GM23338 (cell line): ENCODE measurements around the gene PKNOX2. TPM values are rescaled to one million over a fixed set of nuclear protein-coding genes. Genes with fewer than 3 reads are reported as not detected.

ENCODE experiments used
- ATAC-seq: fragments of 200-7000 bp; cut with Tn5 transposase; 3 replicates; pipeline ENCODE4 v1.9.1; 2020
- DNase-seq: peaks from one replicate; pipeline ENCODE4 v3.0.0-alpha.2; 2015; ENCODE audit warnings: low spot score
- H2AFZ ChIP-seq: fragments of 200-600 bp; sonication (generic); 2 replicates; pipeline ENCODE4 v1.8.0; 2016; ENCODE audit warnings: antibody characterized with exemption, mild to moderate bottlenecking, moderate library complexity
- H3F3A ChIP-seq: fragments of 200-600 bp; sonication (generic); replicated peaks from 2 replicates; pipeline ENCODE4 v1.8.0; 2017; ENCODE audit warnings: antibody characterized with exemption, mixed run types, low read depth
- H3K27ac ChIP-seq: fragments of 200-600 bp; sonication (generic); 2 replicates; pipeline ENCODE4 v1.6.1; 2016; ENCODE audit warnings: low read depth
- H3K27me3 ChIP-seq: fragments of 200-600 bp; sonication (generic); 2 replicates; pipeline ENCODE4 v1.8.0; 2016; ENCODE audit warnings: mild to moderate bottlenecking, mixed run types, moderate library complexity; ENCODE audit not compliant: insufficient read depth
- H3K36me3 ChIP-seq: fragments of 200-600 bp; sonication (generic); 2 replicates; pipeline ENCODE4 v1.8.0; 2016; ENCODE audit warnings: mild to moderate bottlenecking; ENCODE audit not compliant: insufficient read depth
- H3K4me1 ChIP-seq: fragments of 200-600 bp; sonication (generic); 2 replicates; pipeline ENCODE4 v1.8.0; 2016; ENCODE audit warnings: mild to moderate bottlenecking, moderate library complexity; ENCODE audit not compliant: insufficient read depth
- H3K4me2 ChIP-seq: fragments of 200-600 bp; sonication (generic); 2 replicates; pipeline ENCODE4 v1.7.1; 2017; ENCODE audit warnings: mixed run types
- H3K4me3 ChIP-seq: fragments of 200-600 bp; sonication (generic); 2 replicates; pipeline ENCODE4 v1.6.1; 2016; ENCODE audit warnings: mixed run types
- H3K79me2 ChIP-seq: fragments of 200-600 bp; sonication (generic); replicated peaks from 2 replicates; pipeline ENCODE4 v1.8.0; 2017; ENCODE audit warnings: mild to moderate bottlenecking; ENCODE audit not compliant: insufficient read depth
- H3K9me2 ChIP-seq: fragments of 200-600 bp; sonication (generic); 2 replicates; pipeline ENCODE4 v1.8.0; 2017; ENCODE audit not compliant: insufficient read depth
- H4K20me1 ChIP-seq: fragments of 200-600 bp; sonication (generic); replicated peaks from 2 replicates; pipeline ENCODE4 v1.8.0; 2017; ENCODE audit warnings: mild to moderate bottlenecking; ENCODE audit not compliant: insufficient read depth
- H3K27ac Mint-ChIP-seq: 2 replicates; pipeline ENCODE4 v1.8.0; 2020; ENCODE audit warnings: inconsistent platforms, mild to moderate bottlenecking, moderate library complexity, mixed read lengths
- H3K27me3 Mint-ChIP-seq: 3 replicates; pipeline ENCODE4 v1.8.0; 2022; ENCODE audit warnings: low read depth, mild to moderate bottlenecking, moderate library complexity, mixed read lengths, inconsistent platforms; ENCODE audit not compliant: insufficient read depth, poor library complexity
- H3K36me3 Mint-ChIP-seq: 3 replicates; pipeline ENCODE4 v1.8.0; 2021; ENCODE audit warnings: low read depth, mild to moderate bottlenecking, inconsistent platforms, moderate library complexity, mixed read lengths
- H3K4me1 Mint-ChIP-seq: 3 replicates; pipeline ENCODE4 v1.8.0; 2020; ENCODE audit warnings: mild to moderate bottlenecking, inconsistent platforms, mixed read lengths
- H3K4me3 Mint-ChIP-seq: 3 replicates; pipeline ENCODE4 v1.8.0; 2021; ENCODE audit warnings: moderate library complexity, mild to moderate bottlenecking, inconsistent platforms, mixed read lengths
- H3K9me3 Mint-ChIP-seq: 3 replicates; pipeline ENCODE4 v1.8.0; 2020; ENCODE audit warnings: moderate library complexity, mild to moderate bottlenecking, inconsistent platforms, mixed read lengths
- CREB1 ChIP-seq: fragments of 250-450 bp; sonication (Bioruptor Pico); IDR thresholded peaks from 2 replicates; pipeline ENCODE4 v1.5.0; 2020; ENCODE audit warnings: low read depth, mild to moderate bottlenecking, moderate library complexity
- CTCF ChIP-seq, 2 experiments: fragments of 200-600 bp in 1 of 2; sonication (generic) in 1 of 2; conservative IDR thresholded peaks; 2 replicates each; pipeline versions ENCODE4 v1.5.1 to v1.6.1; 2016 to 2017; ENCODE audit warnings: antibody characterized with exemption in 2 of 2, low read depth in 2 of 2, mild to moderate bottlenecking in 2 of 2, moderate library complexity in 1 of 2
- ETS1 ChIP-seq: IDR thresholded peaks from 2 replicates; pipeline ENCODE4 v1.6.1; 2016; ENCODE audit warnings: antibody characterized with exemption
- EZH2 ChIP-seq: fragments of 200-600 bp; sonication (generic); IDR thresholded peaks from one replicate; pipeline ENCODE4 v1.8.0; 2017; ENCODE audit warnings: antibody characterized with exemption, mild to moderate bottlenecking, low read depth; ENCODE audit not compliant: unreplicated experiment
- EZH2phosphoT487 ChIP-seq: fragments of 200-600 bp; sonication (generic); IDR thresholded peaks from one replicate; pipeline ENCODE4 v1.8.1; 2018; ENCODE audit warnings: antibody characterized with exemption; ENCODE audit not compliant: unreplicated experiment
- NANOG ChIP-seq: IDR thresholded peaks from 2 replicates; pipeline ENCODE4 v1.6.1; 2016; ENCODE audit warnings: antibody characterized with exemption, borderline replicate concordance
- POLR2AphosphoS5 ChIP-seq: IDR thresholded peaks from 2 replicates; pipeline ENCODE4 v1.6.1; 2016; ENCODE audit warnings: antibody characterized with exemption, low read depth
- STAT1 ChIP-seq: IDR thresholded peaks from one replicate; pipeline ENCODE4 v1.6.1; 2016; ENCODE audit warnings: antibody characterized with exemption; ENCODE audit not compliant: unreplicated experiment
- ZNF114 ChIP-seq: fragments of 250-450 bp; sonication (Bioruptor Pico); IDR thresholded peaks from 2 replicates; pipeline ENCODE4 v1.5.0; 2020; ENCODE audit warnings: mild to moderate bottlenecking, moderate library complexity
- ZNF331 ChIP-seq: fragments of 250-450 bp; sonication (Bioruptor Pico); IDR thresholded peaks from 2 replicates; pipeline ENCODE4 v1.5.0; 2020; ENCODE audit warnings: low read depth, mild to moderate bottlenecking, moderate library complexity
- polyA plus RNA-seq: library from polyadenylated mRNA; unstranded; fragments of >200 nt; fragmentation: Nextera tagmentation; extraction: Ambion mirVana; gene quantifications from 2 replicates; pipeline ENCODE4 v1.2.1, GENCODE V29; 2016
- total RNA-seq: library from RNA; depleted of rRNA; stranded (reverse); fragments of >200 nt; shearing (Covaris generic); gene quantifications from 2 replicates; pipeline ENCODE4 v1.2.3, GENCODE V29; 2014
- TF ChIP-seq, protein P1 (sequence below): fragments of 250-450 bp; sonication (Bioruptor Pico); IDR thresholded peaks from 2 replicates; pipeline ENCODE4 v1.5.0; 2020; ENCODE audit warnings: mild to moderate bottlenecking, moderate library complexity

PKNOX2 gene
- total and polyA plus RNA-seq, 2 experiments from 2014 or later: 0.42 to 0.83 TPM

- peaks cover 44% of the 10 kb centered on the region for H3K4me1 Mint-ChIP-seq
- Histone ChIP-seq H3K9me2 (no peaks in the 10 kb centered on the region), H3K4me3 (no peak overlapping the region), H2AFZ (no peak overlapping the region), H4K20me1 (no peaks in the 10 kb centered on the region), H3F3A (no peaks in the 10 kb centered on the region), H3K27me3 (no peaks in the 10 kb centered on the region), H3K27ac (no peak overlapping the region), H3K79me2 (no peaks in the 10 kb centered on the region), H3K36me3 (no peaks in the 10 kb centered on the region), H3K4me2 (no peak overlapping the region), H3K4me1 (peaks cover 4% of the 10 kb centered on the region; the same call in 1 of the 2 replicates)
- no peaks in the 10 kb centered on the region for H3K36me3 Mint-ChIP-seq
- H3K27ac Mint-ChIP-seq: no peak overlapping the region
- ATAC-seq (no peak), DNase-seq (no peak)
- TF ChIP-seq NANOG: no peak
- no peak for TF ChIP-seq POLR2AphosphoS5
- TF ChIP-seq EZH2: no peak
- H3K9me3 Mint-ChIP-seq: no peaks in the 10 kb centered on the region
- peaks cover 5% of the 10 kb centered on the region for H3K27me3 Mint-ChIP-seq
- H3K4me3 Mint-ChIP-seq: no peak overlapping the region
Measured at GRCh38 chr11:125378571-125378970, 214.0 kb downstream of the PKNOX2 start.

- H3K27ac Mint-ChIP-seq: no peak overlapping the region
- no peak overlapping the region for H3K27ac ChIP-seq
- no peak for TF ChIP-seq STAT1
- no peak for TF ChIP-seq EZH2phosphoT487
- no peak for TF ChIP-seq ETS1
- TF ChIP-seq CREB1 (CRISPR knock-in tag): no peak
- no peak for TF ChIP-seq CTCF (conservative IDR thresholded peaks at IDR 0.05; ENCODE audit: low read depth in 2 of 2)
- TF ChIP-seq ZNF114 (CRISPR knock-in tag): no peak
- TF ChIP-seq, protein P1, sequence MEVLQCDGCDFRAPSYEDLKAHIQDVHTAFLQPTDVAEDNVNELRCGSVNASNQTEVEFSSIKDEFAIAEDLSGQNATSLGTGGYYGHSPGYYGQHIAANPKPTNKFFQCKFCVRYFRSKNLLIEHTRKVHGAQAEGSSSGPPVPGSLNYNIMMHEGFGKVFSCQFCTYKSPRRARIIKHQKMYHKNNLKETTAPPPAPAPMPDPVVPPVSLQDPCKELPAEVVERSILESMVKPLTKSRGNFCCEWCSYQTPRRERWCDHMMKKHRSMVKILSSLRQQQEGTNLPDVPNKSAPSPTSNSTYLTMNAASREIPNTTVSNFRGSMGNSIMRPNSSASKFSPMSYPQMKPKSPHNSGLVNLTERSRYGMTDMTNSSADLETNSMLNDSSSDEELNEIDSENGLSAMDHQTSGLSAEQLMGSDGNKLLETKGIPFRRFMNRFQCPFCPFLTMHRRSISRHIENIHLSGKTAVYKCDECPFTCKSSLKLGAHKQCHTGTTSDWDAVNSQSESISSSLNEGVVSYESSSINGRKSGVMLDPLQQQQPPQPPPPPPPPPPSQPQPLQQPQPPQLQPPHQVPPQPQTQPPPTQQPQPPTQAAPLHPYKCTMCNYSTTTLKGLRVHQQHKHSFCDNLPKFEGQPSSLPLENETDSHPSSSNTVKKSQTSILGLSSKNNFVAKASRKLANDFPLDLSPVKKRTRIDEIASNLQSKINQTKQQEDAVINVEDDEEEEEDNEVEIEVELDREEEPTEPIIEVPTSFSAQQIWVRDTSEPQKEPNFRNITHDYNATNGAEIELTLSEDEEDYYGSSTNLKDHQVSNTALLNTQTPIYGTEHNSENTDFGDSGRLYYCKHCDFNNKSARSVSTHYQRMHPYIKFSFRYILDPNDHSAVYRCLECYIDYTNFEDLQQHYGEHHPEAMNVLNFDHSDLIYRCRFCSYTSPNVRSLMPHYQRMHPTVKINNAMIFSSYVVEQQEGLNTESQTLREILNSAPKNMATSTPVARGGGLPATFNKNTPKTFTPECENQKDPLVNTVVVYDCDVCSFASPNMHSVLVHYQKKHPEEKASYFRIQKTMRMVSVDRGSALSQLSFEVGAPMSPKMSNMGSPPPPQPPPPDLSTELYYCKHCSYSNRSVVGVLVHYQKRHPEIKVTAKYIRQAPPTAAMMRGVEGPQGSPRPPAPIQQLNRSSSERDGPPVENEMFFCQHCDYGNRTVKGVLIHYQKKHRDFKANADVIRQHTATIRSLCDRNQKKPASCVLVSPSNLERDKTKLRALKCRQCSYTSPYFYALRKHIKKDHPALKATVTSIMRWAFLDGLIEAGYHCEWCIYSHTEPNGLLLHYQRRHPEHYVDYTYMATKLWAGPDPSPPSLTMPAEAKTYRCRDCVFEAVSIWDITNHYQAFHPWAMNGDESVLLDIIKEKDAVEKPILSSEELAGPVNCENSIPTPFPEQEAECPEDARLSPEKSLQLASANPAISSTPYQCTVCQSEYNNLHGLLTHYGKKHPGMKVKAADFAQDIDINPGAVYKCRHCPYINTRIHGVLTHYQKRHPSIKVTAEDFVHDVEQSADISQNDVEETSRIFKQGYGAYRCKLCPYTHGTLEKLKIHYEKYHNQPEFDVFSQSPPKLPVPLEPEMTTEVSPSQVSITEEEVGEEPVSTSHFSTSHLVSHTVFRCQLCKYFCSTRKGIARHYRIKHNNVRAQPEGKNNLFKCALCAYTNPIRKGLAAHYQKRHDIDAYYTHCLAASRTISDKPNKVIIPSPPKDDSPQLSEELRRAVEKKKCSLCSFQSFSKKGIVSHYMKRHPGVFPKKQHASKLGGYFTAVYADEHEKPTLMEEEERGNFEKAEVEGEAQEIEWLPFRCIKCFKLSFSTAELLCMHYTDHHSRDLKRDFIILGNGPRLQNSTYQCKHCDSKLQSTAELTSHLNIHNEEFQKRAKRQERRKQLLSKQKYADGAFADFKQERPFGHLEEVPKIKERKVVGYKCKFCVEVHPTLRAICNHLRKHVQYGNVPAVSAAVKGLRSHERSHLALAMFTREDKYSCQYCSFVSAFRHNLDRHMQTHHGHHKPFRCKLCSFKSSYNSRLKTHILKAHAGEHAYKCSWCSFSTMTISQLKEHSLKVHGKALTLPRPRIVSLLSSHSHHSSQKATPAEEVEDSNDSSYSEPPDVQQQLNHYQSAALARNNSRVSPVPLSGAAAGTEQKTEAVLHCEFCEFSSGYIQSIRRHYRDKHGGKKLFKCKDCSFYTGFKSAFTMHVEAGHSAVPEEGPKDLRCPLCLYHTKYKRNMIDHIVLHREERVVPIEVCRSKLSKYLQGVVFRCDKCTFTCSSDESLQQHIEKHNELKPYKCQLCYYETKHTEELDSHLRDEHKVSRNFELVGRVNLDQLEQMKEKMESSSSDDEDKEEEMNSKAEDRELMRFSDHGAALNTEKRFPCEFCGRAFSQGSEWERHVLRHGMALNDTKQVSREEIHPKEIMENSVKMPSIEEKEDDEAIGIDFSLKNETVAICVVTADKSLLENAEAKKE: no peak
- no peak for TF ChIP-seq ZNF331 (CRISPR knock-in tag)
- TF ChIP-seq POLR2AphosphoS5: no peak
- TF ChIP-seq EZH2: no peak
Measured at GRCh38 chr11:125379565-125379964, 215.0 kb downstream of the PKNOX2 start.

More at GRCh38 chr11:125379565-125379964, 215.0 kb downstream of the PKNOX2 start:
- Histone ChIP-seq H3F3A (no peaks in the 10 kb centered on the region), H2AFZ (no peak overlapping the region), H3K36me3 (no peaks in the 10 kb centered on the region), H3K79me2 (no peaks in the 10 kb centered on the region), H3K27me3 (no peaks in the 10 kb centered on the region), H3K4me3 (no peak overlapping the region), H4K20me1 (no peaks in the 10 kb centered on the region), H3K4me1 (peaks cover 4% of the 10 kb centered on the region; the same call in 1 of the 2 replicates), H3K9me2 (no peaks in the 10 kb centered on the region), H3K4me2 (no peak overlapping the region)
- no peak overlapping the region for H3K4me3 Mint-ChIP-seq
- H3K27me3 Mint-ChIP-seq: peaks cover 5% of the 10 kb centered on the region
- ATAC-seq: no peak
- H3K36me3 Mint-ChIP-seq: no peaks in the 10 kb centered on the region
- DNase-seq: no peak
- peaks cover 44% of the 10 kb centered on the region for H3K4me1 Mint-ChIP-seq
- no peaks in the 10 kb centered on the region for H3K9me3 Mint-ChIP-seq
